HUES64 (cell line): ENCODE results near the gene DNAJA3.
A peak's percentile ranks its signal among the peaks of the same experiment; 100 is the strongest.

ENCODE experiments used
- H3K27ac ChIP-seq: 2 replicates; pipeline ENCODE4 v1.7.0; 2013; ENCODE audit warnings: low read depth, low read length, inconsistent platforms
- H3K27me3 ChIP-seq: 2 replicates; pipeline ENCODE4 v1.6.1; 2013; ENCODE audit warnings: mild to moderate bottlenecking, low read length; ENCODE audit not compliant: insufficient read depth
- H3K36me3 ChIP-seq: 2 replicates; pipeline ENCODE4 v1.6.1; 2013; ENCODE audit warnings: mild to moderate bottlenecking, low read length; ENCODE audit not compliant: insufficient read depth
- H3K4me1 ChIP-seq: 2 replicates; pipeline ENCODE4 v1.6.1; 2013; ENCODE audit warnings: mild to moderate bottlenecking, low read length, moderate library complexity; ENCODE audit not compliant: insufficient read depth
- H3K4me3 ChIP-seq: 2 replicates; pipeline ENCODE4 v1.5.1; 2013; ENCODE audit warnings: mild to moderate bottlenecking, low read length, moderate library complexity
- H3K9ac ChIP-seq: 2 replicates; pipeline ENCODE4 v1.6.1; 2013; ENCODE audit warnings: mild to moderate bottlenecking, low read depth, low read length
- H3K9me3 ChIP-seq: 2 replicates; pipeline ENCODE4 v1.6.1; 2013; ENCODE audit warnings: low read depth, low read length; ENCODE audit not compliant: insufficient read depth
- WGBS: fragments of 150-250, 120-280 bp; methylation state at CpG from one replicate; pipeline ENCODE4 v1.1.7; 2013; ENCODE audit warnings: missing lambda C conversion rate; 5-methylcytosine and 5-hydroxymethylcytosine counted together

DNAJA3 gene

DNA sequence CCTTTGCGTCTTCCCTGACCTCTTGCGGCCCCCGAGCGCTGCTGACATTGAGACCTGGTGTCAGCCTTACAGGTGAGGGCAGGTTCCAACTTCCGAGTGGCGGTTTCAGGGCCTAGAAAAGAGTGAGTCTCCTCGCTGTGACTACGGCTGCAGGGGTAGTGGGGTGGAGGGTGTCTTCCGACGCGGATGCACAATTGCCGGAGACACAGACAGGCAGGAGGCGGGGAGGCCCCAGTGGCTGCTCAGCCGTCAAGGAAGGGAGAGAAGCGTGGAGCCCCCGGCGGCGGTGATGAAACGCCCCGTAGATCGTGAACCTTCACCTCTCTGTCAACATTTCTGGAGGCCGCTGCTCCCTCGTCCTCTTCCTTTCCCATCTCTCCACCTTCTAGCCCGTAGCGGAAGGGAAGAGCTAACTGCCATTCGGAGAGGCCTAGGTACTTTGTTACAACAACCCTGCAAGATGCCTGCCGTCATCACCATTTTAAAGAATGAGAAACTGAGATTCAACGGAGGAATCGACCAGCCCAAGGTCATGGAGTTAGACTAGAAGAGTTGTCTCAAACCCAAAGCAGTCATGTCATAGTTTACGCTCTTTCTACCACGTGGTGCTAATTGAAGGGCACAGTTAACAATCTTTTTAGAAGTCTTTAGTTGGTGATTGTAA, 485 bp downstream of the DNAJA3 start:
- Histone ChIP-seq H3K9me3 (no peaks in the 10 kb centered on the region), H3K27me3 (no peaks in the 10 kb centered on the region), H3K4me1 (peaks cover 4% of the 10 kb centered on the region; the same call in 1 of the 2 replicates), H3K9ac (peak overlapping the region; percentile 93), H3K4me3 (peak overlapping the region; percentile 86), H3K27ac (peak overlapping the region; percentile 96), H3K36me3 (peaks cover 13% of the 10 kb centered on the region)
- 4% methylated on average over 31 of the region's 31 CpGs for WGBS

DNA sequence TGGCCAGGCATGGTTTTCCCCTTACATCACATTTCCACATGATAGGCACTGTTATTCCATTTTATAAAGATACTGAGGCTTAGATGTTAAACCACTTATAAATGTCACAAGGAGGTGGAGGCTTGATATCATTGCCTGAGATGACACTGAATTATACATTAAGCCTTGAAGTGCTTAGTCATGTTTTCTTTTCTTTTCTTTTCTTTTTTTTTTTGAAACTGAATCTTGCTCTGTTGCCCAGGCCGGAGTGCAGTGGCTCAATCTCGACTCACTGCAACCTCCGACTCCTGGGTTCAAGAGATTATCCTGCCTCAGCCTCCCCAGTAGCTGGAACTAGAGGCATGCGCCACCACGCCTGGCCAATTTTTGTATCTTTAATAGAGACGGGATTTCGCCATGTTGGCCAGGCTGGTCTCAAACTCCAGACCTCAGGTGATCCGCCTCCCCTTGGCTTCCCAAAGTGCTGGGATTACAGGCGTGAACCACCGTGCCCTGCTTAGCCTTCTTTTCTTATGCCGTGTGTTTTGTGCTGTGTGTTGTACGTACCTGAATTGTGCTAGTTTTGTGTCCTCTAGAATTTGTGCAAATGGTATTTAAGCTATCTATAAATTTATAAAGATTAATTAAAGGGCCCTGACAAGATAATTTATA, 1.2 kb downstream of the DNAJA3 start:
- H3K4me3 ChIP-seq = peak overlapping the region; percentile 86
- H3K4me1 ChIP-seq = peaks cover 4% of the 10 kb centered on the region; the same call in 1 of the 2 replicates
- H3K9ac ChIP-seq = peak overlapping the region; percentile 93
- WGBS = 94% methylated on average over 10 of the region's 12 CpGs
- no peaks in the 10 kb centered on the region for H3K27me3 ChIP-seq
- peaks cover 19% of the 10 kb centered on the region for H3K36me3 ChIP-seq
- H3K27ac ChIP-seq = no peak overlapping the region
- H3K9me3 ChIP-seq = no peaks in the 10 kb centered on the region

DNA sequence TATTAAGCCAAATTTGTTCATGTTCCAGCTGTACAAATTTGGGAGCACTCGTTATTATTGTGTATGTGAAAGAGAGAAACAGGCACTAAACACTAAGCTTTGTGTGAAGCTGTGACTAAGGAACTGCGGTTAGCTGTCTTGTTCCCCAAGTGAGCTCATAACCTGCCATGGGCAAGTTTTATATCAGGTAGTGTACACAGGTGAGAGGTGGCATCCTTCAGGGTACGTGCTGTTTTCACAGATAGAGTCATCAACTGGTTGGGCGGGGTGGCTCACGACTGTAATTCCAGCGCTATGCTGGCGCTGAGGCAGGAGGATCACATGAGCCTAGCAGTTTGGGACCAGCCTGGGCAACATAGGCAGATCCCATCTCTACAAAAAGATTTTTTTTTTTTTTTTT, 2.8 kb downstream of the DNAJA3 start:
- no peak overlapping the region for H3K4me3 ChIP-seq
- H3K9ac ChIP-seq = no peak overlapping the region
- H3K36me3 ChIP-seq = peaks cover 21% of the 10 kb centered on the region
- peaks cover 4% of the 10 kb centered on the region; the same call in 1 of the 2 replicates for H3K4me1 ChIP-seq
- no peak overlapping the region for H3K27ac ChIP-seq
- no peaks in the 10 kb centered on the region for H3K27me3 ChIP-seq
- H3K9me3 ChIP-seq = no peaks in the 10 kb centered on the region
- 98% methylated on average over 7 of the region's 7 CpGs for WGBS

DNA sequence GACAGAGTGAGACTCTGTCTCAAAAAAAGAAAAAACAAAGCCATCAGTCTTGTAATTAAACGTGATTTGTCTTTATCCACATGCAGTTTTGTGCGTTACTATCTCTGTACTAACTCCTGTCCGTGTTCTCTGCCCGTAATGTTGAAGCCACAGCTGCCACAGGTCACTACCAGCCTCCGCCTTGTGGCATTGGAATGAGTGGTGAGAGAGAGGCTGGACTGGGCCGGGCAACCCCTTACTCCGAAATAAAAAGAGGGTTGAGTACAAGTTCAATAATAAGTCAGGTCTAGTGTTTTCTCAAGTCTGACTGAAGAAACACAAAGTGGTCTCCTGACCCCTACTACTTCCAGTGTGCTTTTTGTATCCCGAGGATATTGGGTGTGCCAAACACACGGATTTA, 5.4 kb downstream of the DNAJA3 start:
- Histone ChIP-seq H3K36me3 (peaks cover 44% of the 10 kb centered on the region), H3K4me1 (no peaks in the 10 kb centered on the region)
- 96% methylated on average over 9 of the region's 9 CpGs for WGBS

DNA sequence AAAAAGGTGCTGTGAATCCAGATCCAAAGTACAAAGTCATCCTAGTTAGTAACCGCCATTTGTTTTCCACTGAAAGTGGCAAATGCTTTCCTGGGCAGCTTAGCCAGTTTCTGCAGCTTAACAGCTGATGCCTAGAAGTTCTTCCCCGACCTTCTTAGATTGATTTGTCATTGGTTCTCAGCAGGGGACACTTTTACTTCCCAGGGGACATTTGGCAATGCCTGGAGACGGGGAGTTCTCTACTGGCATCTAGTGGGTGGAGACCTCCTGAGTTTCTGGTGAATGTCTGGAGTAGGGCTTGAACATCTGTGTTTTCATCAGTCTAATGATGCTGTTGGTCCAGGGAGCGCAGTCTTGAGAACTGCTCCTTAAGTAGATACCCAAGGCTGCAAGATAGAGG, 7.6 kb downstream of the DNAJA3 start:
- H3K27me3 ChIP-seq = no peaks in the 10 kb centered on the region
- no peak overlapping the region for H3K9ac ChIP-seq
- H3K4me1 ChIP-seq = no peaks in the 10 kb centered on the region
- H3K9me3 ChIP-seq = no peaks in the 10 kb centered on the region
- 80% methylated on average over 4 of the region's 4 CpGs for WGBS
- no peak overlapping the region for H3K4me3 ChIP-seq
- no peak overlapping the region for H3K27ac ChIP-seq
- peaks cover 57% of the 10 kb centered on the region for H3K36me3 ChIP-seq

More for the DNA sequence above, 5.4 kb downstream of the DNAJA3 start:
- H3K9me3 ChIP-seq = no peaks in the 10 kb centered on the region
- no peaks in the 10 kb centered on the region for H3K27me3 ChIP-seq
- no peak overlapping the region for H3K9ac ChIP-seq
- no peak overlapping the region for H3K4me3 ChIP-seq
- no peak overlapping the region for H3K27ac ChIP-seq

DNA sequence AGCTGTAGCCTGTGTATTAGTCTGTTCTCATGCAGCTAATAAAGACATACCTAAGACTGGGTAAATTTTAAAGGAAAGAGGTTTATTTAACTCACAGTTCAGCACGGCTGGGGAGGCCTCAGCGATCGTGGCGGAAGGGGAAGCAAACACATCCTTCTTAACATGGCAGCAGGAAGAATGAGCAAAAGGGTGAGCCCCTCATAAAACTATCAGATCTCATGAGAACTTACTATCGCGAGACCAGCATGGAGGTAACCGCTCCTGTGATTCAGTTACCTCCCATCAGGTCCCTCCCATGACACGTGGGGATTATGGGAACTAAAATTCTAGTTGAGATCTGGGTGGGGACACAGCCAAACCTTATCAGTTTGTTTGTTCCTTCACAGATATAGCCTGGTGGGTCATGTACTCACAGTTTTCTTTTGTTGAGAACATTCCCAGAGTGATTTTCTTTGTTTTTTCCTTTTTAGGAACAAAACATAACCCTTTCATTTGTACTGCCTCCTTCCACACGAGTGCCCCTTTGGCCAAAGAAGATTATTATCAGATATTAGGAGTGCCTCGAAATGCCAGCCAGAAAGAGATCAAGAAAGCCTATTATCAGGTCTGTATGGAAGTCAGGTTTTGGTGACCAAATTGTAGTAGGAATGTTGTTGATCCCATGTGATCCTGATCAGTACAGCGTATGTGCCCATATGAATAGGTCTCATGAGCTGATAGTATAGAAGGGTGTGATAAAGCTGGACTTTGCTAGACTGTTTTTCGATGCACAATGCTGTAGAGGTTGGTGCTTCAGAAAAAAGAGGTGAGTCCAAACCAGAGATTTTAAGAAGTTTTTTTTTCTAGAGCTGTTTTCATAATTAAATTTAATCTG, 8.5 kb downstream of the DNAJA3 start:
- WGBS = 95% methylated on average over 12 of the region's 12 CpGs
- H3K36me3 ChIP-seq = peaks cover 63% of the 10 kb centered on the region
- no peaks in the 10 kb centered on the region for H3K4me1 ChIP-seq

DNA sequence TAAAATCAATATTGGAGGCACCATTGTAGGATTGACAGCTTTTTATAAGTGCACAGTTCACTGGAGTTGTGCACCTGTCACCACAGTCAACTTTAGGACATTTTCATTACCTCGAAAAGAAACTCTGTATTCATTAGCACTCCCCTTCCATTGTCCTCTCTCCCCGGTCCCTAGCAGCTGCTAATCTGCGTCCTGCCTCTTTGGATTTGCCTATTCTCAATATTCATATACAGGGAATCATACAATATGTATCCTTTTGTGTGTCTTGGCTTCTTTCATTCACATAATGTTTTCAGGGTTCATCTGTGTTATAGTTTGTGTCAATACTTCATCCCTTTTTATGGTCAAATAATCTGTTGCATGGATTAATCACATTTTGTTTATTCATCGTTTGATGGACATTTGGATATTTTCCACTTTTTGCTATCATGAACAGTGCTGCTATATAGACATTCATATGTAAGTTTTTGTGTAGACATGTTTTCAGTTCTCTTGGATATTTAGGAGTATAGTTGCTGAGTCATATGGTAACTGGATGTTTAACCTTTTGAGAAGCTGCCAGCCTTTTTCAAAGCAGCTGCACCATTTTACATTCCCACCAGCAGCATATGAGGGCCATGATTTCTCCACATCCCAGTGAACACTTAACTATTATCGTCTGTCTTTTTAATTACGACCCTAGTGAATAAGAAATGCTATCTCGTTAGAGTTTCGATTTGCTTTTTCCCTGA, 9.8 kb downstream of the DNAJA3 start:
- Histone ChIP-seq H3K9ac (no peak overlapping the region), H3K4me3 (no peak overlapping the region), H3K4me1 (no peaks in the 10 kb centered on the region), H3K27ac (no peak overlapping the region), H3K27me3 (no peaks in the 10 kb centered on the region), H3K9me3 (no peaks in the 10 kb centered on the region), H3K36me3 (peaks cover 74% of the 10 kb centered on the region)
- WGBS = 84% methylated on average over 8 of the region's 8 CpGs

More for the DNA sequence above, 8.5 kb downstream of the DNAJA3 start:
- no peaks in the 10 kb centered on the region for H3K27me3 ChIP-seq
- H3K4me3 ChIP-seq = no peak overlapping the region
- no peaks in the 10 kb centered on the region for H3K9me3 ChIP-seq
- H3K27ac ChIP-seq = no peak overlapping the region
- H3K9ac ChIP-seq = no peak overlapping the region

DNA sequence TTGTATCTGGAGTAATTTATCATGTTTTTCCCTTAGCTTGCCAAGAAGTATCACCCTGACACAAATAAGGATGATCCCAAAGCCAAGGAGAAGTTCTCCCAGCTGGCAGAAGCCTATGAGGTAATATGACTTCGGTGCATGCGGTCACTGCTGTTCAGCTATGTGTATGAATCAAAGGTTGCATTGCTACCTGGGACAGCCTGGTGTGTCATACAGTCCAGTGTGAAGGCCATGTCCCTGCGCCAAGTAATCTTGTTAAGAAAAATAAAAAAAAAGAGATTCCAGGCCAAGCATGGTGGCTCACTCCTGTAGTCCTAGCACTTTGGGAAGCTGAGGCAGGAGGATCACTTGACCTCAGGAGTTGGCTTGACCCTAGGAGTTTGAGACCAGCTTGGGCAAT, 11.7 kb downstream of the DNAJA3 start:
- 97% methylated on average over 3 of the region's 3 CpGs for WGBS
- no peak overlapping the region for H3K9ac ChIP-seq
- H3K4me3 ChIP-seq = no peak overlapping the region
- H3K4me1 ChIP-seq = no peaks in the 10 kb centered on the region
- H3K27ac ChIP-seq = no peak overlapping the region
- no peaks in the 10 kb centered on the region for H3K9me3 ChIP-seq
- peaks cover 82% of the 10 kb centered on the region for H3K36me3 ChIP-seq
- no peaks in the 10 kb centered on the region for H3K27me3 ChIP-seq

DNA sequence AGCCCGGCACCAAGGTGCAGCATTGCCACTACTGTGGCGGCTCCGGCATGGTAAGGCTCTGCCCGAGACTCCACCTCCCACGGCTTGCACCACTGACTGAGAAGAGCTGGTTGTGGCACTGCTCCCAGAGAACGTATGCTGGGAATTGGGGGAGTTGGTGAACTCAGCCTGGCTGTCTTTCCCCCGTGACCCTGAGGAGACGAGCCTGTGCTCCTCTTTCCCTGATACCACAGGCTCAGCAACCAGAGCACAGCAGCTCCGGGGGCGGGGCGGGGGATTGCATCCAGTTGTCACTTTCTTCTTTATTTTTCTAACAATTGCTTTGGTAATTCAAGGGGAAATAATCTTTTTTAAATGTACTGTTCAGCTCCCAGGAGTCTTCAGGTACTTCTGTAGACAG, 16.7 kb downstream of the DNAJA3 start:
- H3K4me1 ChIP-seq = no peaks in the 10 kb centered on the region
- no peaks in the 10 kb centered on the region for H3K27me3 ChIP-seq
- H3K4me3 ChIP-seq = no peak overlapping the region
- 92% methylated on average over 11 of the region's 11 CpGs for WGBS
- peaks cover 92% of the 10 kb centered on the region for H3K36me3 ChIP-seq
- H3K27ac ChIP-seq = no peak overlapping the region
- no peak overlapping the region for H3K9ac ChIP-seq
- no peaks in the 10 kb centered on the region for H3K9me3 ChIP-seq

DNA sequence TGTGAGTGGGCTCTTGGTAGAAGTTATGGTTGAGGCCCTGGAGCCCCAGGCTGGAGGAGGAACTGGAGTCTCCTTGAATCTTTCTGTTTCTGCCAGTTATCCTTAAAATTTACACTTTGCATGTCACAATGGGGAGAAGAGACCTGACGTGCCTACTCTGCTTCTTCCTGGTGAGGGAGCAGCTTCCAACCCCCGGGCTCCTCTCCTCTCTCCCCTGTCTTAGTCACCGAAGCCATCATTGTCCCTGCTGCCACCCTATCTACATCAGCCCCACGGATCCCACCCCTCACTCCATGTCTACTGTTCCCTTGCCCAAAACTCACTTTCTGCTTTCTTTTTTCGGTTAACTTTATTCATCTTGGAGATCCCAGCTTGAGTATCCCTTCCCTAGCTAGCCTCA, 17.6 kb downstream of the DNAJA3 start:
- Histone ChIP-seq H3K9ac (no peak overlapping the region), H3K4me3 (no peak overlapping the region), H3K27ac (no peak overlapping the region), H3K9me3 (no peaks in the 10 kb centered on the region), H3K27me3 (no peaks in the 10 kb centered on the region), H3K4me1 (no peaks in the 10 kb centered on the region), H3K36me3 (peaks cover 93% of the 10 kb centered on the region)
- 75% methylated on average over 5 of the region's 5 CpGs for WGBS
